WTC11 (cell line): ENCODE results near the gene CD79B. TPM values are rescaled to one million over a fixed set of nuclear protein-coding genes. Genes with fewer than 3 reads are reported as not detected.

Source experiments
- ETV6 ChIP-seq: sonication (generic); formaldehyde crosslinking; IDR thresholded peaks from 2 replicates; pipeline ENCODE4 v1.8.1; 2022; ENCODE audit warnings: mild to moderate bottlenecking, missing genetic modification reagents
- HMGA2 ChIP-seq: fragments of 250-450 bp; sonication (Bioruptor Pico); IDR thresholded peaks from 2 replicates; pipeline ENCODE4 v1.4.0; 2021; ENCODE audit warnings: mild to moderate bottlenecking, moderate library complexity
- JUN ChIP-seq: sonication (generic); formaldehyde crosslinking; IDR thresholded peaks from 2 replicates; pipeline ENCODE4 v1.8.0; 2023; ENCODE audit warnings: mild to moderate bottlenecking, missing genetic modification reagents
- MXD4 ChIP-seq: fragments of 250-450 bp; sonication (Bioruptor Pico); IDR thresholded peaks from 2 replicates; pipeline ENCODE4 v1.8.0; 2021; ENCODE audit warnings: mild to moderate bottlenecking, moderate library complexity, borderline replicate concordance
- NFE2L1 ChIP-seq: sonication (generic); formaldehyde crosslinking; IDR thresholded peaks from 2 replicates; pipeline ENCODE4 v1.8.1; 2023; ENCODE audit warnings: missing genetic modification reagents
- NR1H2 ChIP-seq: sonication (generic); formaldehyde crosslinking; IDR thresholded peaks from 2 replicates; pipeline ENCODE4 v1.9.0; 2021; ENCODE audit warnings: mild to moderate bottlenecking, moderate library complexity, missing genetic modification reagents
- ZNF121 ChIP-seq: sonication (generic); formaldehyde crosslinking; IDR thresholded peaks from 2 replicates; pipeline ENCODE4 v1.8.0; 2023; ENCODE audit warnings: missing genetic modification reagents
- ZNF138 ChIP-seq: sonication (generic); formaldehyde crosslinking; conservative IDR thresholded peaks from 2 replicates; pipeline ENCODE4 v1.8.1; 2022; ENCODE audit warnings: mild to moderate bottlenecking, moderate library complexity, missing genetic modification reagents
- total RNA-seq: library from RNA; stranded (reverse); gene quantifications from 3 replicates; pipeline ENCODE4 v1.2.3, GENCODE V29; 2021
- TF ChIP-seq, protein P1 (sequence below): fragments of 200-600 bp; IDR thresholded peaks from 2 replicates; pipeline ENCODE4 v1.8.0; 2022; ENCODE audit warnings: antibody characterized with exemption
- TF ChIP-seq, protein P2 (sequence below): sonication (generic); formaldehyde crosslinking; IDR thresholded peaks from 2 replicates; pipeline ENCODE4 v1.8.1; 2023; ENCODE audit warnings: mild to moderate bottlenecking, moderate library complexity, missing genetic modification reagents
- TF ChIP-seq, protein P3 (sequence below): sonication (generic); formaldehyde crosslinking; IDR thresholded peaks from 2 replicates; pipeline ENCODE4 v1.8.1; 2023; ENCODE audit warnings: mild to moderate bottlenecking, missing genetic modification reagents
- TF ChIP-seq, protein P4 (sequence below): fragments of 250-450 bp; sonication (Bioruptor Pico); conservative IDR thresholded peaks from 2 replicates; pipeline ENCODE4 v1.9.0; 2021; ENCODE audit warnings: mild to moderate bottlenecking
- TF ChIP-seq, protein P5 (sequence below): fragments of 250-450 bp; sonication (Bioruptor Pico); IDR thresholded peaks from 2 replicates; pipeline ENCODE4 v2.1.2; 2022; ENCODE audit warnings: mild to moderate bottlenecking, moderate library complexity
- TF ChIP-seq, protein P6 (sequence below): fragments of 250-450 bp; sonication (Bioruptor Pico); IDR thresholded peaks from 2 replicates; pipeline ENCODE4 v1.9.0; 2021; ENCODE audit warnings: mild to moderate bottlenecking, borderline replicate concordance
- TF ChIP-seq, protein P7 (sequence below): sonication (generic); formaldehyde crosslinking; IDR thresholded peaks from 2 replicates; pipeline ENCODE4 v1.8.1; 2023; ENCODE audit warnings: mild to moderate bottlenecking, missing genetic modification reagents
- TF ChIP-seq, protein P8 (sequence below): sonication (generic); formaldehyde crosslinking; IDR thresholded peaks from 2 replicates; pipeline ENCODE4 v1.8.1; 2023; ENCODE audit warnings: mild to moderate bottlenecking, missing genetic modification reagents, borderline replicate concordance

CD79B gene
- total RNA-seq, 1 experiment from 2014 or later, result 3.0 TPM

DNA sequence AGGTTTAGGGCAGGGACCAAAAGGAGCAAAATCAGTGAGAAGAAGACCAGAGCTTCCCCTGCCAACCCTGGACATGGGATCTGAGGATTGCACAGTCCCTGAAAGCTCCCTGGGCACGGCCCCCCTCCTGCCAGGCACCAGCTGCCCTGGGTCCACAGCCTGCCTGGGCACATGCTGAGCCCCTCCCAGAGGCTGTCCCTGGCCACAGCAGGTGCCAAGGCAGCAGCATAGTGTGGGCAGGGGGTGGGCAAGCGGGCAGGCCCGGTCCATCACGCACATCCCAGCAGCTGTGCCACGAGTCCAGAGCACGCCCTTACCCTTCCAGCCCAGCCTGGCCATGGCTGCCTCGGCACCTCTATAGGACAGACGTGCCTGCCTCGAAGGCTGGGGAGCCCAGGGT is 27.9 kb upstream of the CD79B start (continued):
- TF ChIP-seq, protein P1, sequence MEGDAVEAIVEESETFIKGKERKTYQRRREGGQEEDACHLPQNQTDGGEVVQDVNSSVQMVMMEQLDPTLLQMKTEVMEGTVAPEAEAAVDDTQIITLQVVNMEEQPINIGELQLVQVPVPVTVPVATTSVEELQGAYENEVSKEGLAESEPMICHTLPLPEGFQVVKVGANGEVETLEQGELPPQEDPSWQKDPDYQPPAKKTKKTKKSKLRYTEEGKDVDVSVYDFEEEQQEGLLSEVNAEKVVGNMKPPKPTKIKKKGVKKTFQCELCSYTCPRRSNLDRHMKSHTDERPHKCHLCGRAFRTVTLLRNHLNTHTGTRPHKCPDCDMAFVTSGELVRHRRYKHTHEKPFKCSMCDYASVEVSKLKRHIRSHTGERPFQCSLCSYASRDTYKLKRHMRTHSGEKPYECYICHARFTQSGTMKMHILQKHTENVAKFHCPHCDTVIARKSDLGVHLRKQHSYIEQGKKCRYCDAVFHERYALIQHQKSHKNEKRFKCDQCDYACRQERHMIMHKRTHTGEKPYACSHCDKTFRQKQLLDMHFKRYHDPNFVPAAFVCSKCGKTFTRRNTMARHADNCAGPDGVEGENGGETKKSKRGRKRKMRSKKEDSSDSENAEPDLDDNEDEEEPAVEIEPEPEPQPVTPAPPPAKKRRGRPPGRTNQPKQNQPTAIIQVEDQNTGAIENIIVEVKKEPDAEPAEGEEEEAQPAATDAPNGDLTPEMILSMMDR, result no peak
- TF ChIP-seq, protein P2, sequence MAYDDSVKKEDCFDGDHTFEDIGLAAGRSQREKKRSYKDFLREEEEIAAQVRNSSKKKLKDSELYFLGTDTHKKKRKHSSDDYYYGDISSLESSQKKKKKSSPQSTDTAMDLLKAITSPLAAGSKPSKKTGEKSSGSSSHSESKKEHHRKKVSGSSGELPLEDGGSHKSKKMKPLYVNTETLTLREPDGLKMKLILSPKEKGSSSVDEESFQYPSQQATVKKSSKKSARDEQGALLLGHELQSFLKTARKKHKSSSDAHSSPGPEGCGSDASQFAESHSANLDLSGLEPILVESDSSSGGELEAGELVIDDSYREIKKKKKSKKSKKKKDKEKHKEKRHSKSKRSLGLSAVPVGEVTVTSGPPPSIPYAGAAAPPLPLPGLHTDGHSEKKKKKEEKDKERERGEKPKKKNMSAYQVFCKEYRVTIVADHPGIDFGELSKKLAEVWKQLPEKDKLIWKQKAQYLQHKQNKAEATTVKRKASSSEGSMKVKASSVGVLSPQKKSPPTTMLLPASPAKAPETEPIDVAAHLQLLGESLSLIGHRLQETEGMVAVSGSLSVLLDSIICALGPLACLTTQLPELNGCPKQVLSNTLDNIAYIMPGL (CRISPR knock-in tag), result no peak
- TF ChIP-seq ETV6 (CRISPR knock-in tag) (no peak), HMGA2 (no peak), MXD4 (CRISPR knock-in tag) (no peak), NR1H2 (CRISPR knock-in tag) (no peak), JUN (no peak), ZNF121 (CRISPR knock-in tag) (no peak), ZNF138 (CRISPR knock-in tag) (no peak), NFE2L1 (CRISPR knock-in tag) (no peak)
- TF ChIP-seq, protein P3, sequence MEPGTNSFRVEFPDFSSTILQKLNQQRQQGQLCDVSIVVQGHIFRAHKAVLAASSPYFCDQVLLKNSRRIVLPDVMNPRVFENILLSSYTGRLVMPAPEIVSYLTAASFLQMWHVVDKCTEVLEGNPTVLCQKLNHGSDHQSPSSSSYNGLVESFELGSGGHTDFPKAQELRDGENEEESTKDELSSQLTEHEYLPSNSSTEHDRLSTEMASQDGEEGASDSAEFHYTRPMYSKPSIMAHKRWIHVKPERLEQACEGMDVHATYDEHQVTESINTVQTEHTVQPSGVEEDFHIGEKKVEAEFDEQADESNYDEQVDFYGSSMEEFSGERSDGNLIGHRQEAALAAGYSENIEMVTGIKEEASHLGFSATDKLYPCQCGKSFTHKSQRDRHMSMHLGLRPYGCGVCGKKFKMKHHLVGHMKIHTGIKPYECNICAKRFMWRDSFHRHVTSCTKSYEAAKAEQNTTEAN (CRISPR knock-in tag), result no peak
- TF ChIP-seq, protein P4, sequence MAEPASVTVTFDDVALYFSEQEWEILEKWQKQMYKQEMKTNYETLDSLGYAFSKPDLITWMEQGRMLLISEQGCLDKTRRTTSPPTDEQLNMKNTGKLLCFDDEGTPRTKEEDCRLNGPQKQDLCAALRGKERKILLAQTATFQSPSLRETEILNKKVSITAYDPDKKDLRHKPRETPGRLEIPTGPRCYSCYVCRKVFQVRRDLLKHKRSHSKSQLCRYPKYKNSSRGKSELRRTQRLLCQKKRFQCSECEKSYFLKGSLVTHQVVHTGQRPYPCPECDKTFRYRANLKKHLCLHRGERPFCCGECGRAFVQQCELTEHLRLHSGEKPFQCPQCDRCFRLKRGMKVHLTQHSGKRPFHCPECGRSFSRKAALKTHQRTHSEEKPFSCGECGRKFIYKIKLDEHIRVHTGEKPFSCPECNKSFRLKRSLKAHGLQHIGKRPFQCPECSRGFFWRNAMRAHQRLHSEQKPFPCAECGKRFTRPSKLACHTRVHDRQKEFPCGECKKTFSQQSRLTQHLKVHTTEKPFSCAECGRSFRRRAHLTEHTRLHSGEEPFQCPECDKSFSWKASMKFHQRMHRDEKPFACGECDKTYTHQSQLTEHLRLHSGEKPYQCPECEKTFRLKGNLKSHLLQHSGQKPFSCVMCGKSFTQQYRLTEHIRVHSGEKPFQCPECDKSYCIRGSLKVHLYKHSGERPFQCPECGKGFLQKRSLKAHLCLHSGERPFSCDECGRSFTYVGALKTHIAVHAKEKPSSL (CRISPR knock-in tag), result no peak
- TF ChIP-seq, protein P5, sequence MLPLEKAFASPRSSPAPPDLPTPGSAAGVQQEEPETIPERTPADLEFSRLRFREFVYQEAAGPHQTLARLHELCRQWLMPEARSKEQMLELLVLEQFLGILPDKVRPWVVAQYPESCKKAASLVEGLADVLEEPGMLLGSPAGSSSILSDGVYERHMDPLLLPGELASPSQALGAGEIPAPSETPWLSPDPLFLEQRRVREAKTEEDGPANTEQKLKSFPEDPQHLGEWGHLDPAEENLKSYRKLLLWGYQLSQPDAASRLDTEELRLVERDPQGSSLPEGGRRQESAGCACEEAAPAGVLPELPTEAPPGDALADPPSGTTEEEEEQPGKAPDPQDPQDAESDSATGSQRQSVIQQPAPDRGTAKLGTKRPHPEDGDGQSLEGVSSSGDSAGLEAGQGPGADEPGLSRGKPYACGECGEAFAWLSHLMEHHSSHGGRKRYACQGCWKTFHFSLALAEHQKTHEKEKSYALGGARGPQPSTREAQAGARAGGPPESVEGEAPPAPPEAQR (CRISPR knock-in tag), result no peak
- TF ChIP-seq, protein P6, sequence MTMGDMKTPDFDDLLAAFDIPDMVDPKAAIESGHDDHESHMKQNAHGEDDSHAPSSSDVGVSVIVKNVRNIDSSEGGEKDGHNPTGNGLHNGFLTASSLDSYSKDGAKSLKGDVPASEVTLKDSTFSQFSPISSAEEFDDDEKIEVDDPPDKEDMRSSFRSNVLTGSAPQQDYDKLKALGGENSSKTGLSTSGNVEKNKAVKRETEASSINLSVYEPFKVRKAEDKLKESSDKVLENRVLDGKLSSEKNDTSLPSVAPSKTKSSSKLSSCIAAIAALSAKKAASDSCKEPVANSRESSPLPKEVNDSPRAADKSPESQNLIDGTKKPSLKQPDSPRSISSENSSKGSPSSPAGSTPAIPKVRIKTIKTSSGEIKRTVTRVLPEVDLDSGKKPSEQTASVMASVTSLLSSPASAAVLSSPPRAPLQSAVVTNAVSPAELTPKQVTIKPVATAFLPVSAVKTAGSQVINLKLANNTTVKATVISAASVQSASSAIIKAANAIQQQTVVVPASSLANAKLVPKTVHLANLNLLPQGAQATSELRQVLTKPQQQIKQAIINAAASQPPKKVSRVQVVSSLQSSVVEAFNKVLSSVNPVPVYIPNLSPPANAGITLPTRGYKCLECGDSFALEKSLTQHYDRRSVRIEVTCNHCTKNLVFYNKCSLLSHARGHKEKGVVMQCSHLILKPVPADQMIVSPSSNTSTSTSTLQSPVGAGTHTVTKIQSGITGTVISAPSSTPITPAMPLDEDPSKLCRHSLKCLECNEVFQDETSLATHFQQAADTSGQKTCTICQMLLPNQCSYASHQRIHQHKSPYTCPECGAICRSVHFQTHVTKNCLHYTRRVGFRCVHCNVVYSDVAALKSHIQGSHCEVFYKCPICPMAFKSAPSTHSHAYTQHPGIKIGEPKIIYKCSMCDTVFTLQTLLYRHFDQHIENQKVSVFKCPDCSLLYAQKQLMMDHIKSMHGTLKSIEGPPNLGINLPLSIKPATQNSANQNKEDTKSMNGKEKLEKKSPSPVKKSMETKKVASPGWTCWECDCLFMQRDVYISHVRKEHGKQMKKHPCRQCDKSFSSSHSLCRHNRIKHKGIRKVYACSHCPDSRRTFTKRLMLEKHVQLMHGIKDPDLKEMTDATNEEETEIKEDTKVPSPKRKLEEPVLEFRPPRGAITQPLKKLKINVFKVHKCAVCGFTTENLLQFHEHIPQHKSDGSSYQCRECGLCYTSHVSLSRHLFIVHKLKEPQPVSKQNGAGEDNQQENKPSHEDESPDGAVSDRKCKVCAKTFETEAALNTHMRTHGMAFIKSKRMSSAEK, result no peak
- TF ChIP-seq, protein P7, sequence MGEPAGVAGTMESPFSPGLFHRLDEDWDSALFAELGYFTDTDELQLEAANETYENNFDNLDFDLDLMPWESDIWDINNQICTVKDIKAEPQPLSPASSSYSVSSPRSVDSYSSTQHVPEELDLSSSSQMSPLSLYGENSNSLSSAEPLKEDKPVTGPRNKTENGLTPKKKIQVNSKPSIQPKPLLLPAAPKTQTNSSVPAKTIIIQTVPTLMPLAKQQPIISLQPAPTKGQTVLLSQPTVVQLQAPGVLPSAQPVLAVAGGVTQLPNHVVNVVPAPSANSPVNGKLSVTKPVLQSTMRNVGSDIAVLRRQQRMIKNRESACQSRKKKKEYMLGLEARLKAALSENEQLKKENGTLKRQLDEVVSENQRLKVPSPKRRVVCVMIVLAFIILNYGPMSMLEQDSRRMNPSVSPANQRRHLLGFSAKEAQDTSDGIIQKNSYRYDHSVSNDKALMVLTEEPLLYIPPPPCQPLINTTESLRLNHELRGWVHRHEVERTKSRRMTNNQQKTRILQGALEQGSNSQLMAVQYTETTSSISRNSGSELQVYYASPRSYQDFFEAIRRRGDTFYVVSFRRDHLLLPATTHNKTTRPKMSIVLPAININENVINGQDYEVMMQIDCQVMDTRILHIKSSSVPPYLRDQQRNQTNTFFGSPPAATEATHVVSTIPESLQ (CRISPR knock-in tag), result no peak
- TF ChIP-seq, protein P8, sequence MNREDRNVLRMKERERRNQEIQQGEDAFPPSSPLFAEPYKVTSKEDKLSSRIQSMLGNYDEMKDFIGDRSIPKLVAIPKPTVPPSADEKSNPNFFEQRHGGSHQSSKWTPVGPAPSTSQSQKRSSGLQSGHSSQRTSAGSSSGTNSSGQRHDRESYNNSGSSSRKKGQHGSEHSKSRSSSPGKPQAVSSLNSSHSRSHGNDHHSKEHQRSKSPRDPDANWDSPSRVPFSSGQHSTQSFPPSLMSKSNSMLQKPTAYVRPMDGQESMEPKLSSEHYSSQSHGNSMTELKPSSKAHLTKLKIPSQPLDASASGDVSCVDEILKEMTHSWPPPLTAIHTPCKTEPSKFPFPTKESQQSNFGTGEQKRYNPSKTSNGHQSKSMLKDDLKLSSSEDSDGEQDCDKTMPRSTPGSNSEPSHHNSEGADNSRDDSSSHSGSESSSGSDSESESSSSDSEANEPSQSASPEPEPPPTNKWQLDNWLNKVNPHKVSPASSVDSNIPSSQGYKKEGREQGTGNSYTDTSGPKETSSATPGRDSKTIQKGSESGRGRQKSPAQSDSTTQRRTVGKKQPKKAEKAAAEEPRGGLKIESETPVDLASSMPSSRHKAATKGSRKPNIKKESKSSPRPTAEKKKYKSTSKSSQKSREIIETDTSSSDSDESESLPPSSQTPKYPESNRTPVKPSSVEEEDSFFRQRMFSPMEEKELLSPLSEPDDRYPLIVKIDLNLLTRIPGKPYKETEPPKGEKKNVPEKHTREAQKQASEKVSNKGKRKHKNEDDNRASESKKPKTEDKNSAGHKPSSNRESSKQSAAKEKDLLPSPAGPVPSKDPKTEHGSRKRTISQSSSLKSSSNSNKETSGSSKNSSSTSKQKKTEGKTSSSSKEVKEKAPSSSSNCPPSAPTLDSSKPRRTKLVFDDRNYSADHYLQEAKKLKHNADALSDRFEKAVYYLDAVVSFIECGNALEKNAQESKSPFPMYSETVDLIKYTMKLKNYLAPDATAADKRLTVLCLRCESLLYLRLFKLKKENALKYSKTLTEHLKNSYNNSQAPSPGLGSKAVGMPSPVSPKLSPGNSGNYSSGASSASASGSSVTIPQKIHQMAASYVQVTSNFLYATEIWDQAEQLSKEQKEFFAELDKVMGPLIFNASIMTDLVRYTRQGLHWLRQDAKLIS, result no peak
